ENCODE results near the gene GJA3. TPM values are rescaled to one million over a fixed set of nuclear protein-coding genes. Genes with fewer than 3 reads are reported as not detected.

The GJA3 gene
- total and polyA plus RNA-seq, 2 of the 4 experiments (the other 2 are of a cell fraction), result 1.5 to 2.7 TPM

GRCh38 chr13:20175406-20175794, 14.5 kb upstream of the GJA3 start:
- ATAC-seq (ENCODE audit: low read depth) (no peak), DNase-seq (no peak)
- peak overlapping the region; percentile 2 to 42; a peak in 3 of 4 replicates for H4K8ac ChIP-seq (ENCODE audit: low read depth in 2 of 2, low read length in 2 of 2)
- no peak overlapping the region for H2AFZ ChIP-seq (replicated peaks; ENCODE audit: low read length, poor library complexity)
- peak overlapping the region; percentile 18; the same call in 1 of the 2 replicates for H2AK5ac ChIP-seq (ENCODE audit: low read depth, low read length)
- H2BK120ac ChIP-seq (ENCODE audit: low read depth, low read length), result peak overlapping the region; percentile 78
- CTCF ChIA-PET, result no interaction called here
- intact Hi-C loops (cut with micrococcal nuclease), result no loop called here
- H3K27me3 ChIP-seq (ENCODE audit: control insufficient read depth, insufficient read depth, low read length), result peaks cover 6% of the 10 kb centered on the region
- H3K4me1 ChIP-seq (ENCODE audit: control insufficient read depth, insufficient read depth, low read length), result peaks cover 14% of the 10 kb centered on the region; the same call in 1 of the 2 replicates
- peak overlapping the region; percentile 79 for H3K4ac ChIP-seq (ENCODE audit: low read depth, low read length)
- no peak for TF ChIP-seq RAD21 (IDR thresholded peaks at IDR 0.05; ENCODE audit: low read length)
- no peak overlapping the region; the same call in 1 of the 2 replicates for H4K5ac ChIP-seq (ENCODE audit: low read depth, low read length)
- no peak overlapping the region for H3K9ac ChIP-seq (ENCODE audit: low read depth, low read length)
- H3K27ac ChIP-seq (ENCODE audit: insufficient read depth, low read length), result peak overlapping the region; percentile 83
- POLR2A ChIA-PET (ENCODE audit: unreplicated experiment), result no interaction called here
- peak overlapping the region; percentile 4; the same call in 1 of the 2 replicates for H3K4me2 ChIP-seq (ENCODE audit: low read depth, low read length)
- peak overlapping the region; percentile 62 for H4K91ac ChIP-seq (ENCODE audit: insufficient read depth, low read depth, low read length)
- dilution Hi-C loops (cut with HindIII; ENCODE audit: low sequenced_read_pairs, unreplicated experiment), result loop anchor here (25.0 kb wide), 1 partner anchor 312 kb away; no protein-coding TSS in a partner anchor
- no TSS peak for BruUV-seq (replicated peaks)
- no peaks in the 10 kb centered on the region for H3K9me3 ChIP-seq (ENCODE audit: control insufficient read depth, insufficient read depth, low read length)
- H2BK15ac ChIP-seq (ENCODE audit: low read depth, low read length), result peak overlapping the region; percentile 3; the same call in 1 of the 3 replicates
- H3K9me1 ChIP-seq (ENCODE audit: insufficient read depth, low read length), result peaks cover 8% of the 10 kb centered on the region
- H3K79me1 ChIP-seq (ENCODE audit: low read depth in 1 of 2, low read length in 2 of 2), result no peaks in the 10 kb centered on the region
- H3K56ac ChIP-seq (ENCODE audit: extremely low read depth, insufficient read depth, low read length), result peak overlapping the region; percentile 33; the same call in 1 of the 2 replicates
- WGBS, 2 experiments (ENCODE audit: extremely low coverage in 2 of 2, insufficient read length in 1 of 2), result no CpG with 5 or more reads among the region's 3 CpGs
- no peaks in the 10 kb centered on the region for H4K20me1 ChIP-seq (ENCODE audit: insufficient read depth, low read length)
- no peak overlapping the region for H2AK9ac ChIP-seq (replicated peaks; ENCODE audit: low read depth, low read length, poor library complexity)
- H3K4me3 ChIP-seq (ENCODE audit: insufficient read depth, low read depth, low read length), result no peak overlapping the region
- H2BK5ac ChIP-seq (ENCODE audit: low read depth, low read length, poor library complexity, severe bottlenecking), result no peak overlapping the region
- H3K18ac ChIP-seq (ENCODE audit: low read depth, low read length), result peak overlapping the region; percentile 28
- H3K36me3 ChIP-seq (ENCODE audit: control insufficient read depth, insufficient read depth, low read length), result no peaks in the 10 kb centered on the region
- H2BK20ac ChIP-seq (ENCODE audit: low read depth, low read length), result peak overlapping the region; percentile 60
- peak overlapping the region; percentile 57; the same call in 1 of the 2 replicates for H3K23ac ChIP-seq (ENCODE audit: low read depth, low read length)
- in situ Hi-C loops (cut with MboI; ENCODE audit: low sequenced_read_pairs), result loop anchor here (25.0 kb wide), 3 partner anchors 537 to 1312 kb away; partner anchors contain the start of gene IL17D
- H3K14ac ChIP-seq (replicated peaks; ENCODE audit: low read depth, low read length), result peak overlapping the region; percentile 45
